HG03159 (cell line): ENCODE results near the gene NKD2.
"Not testable (repeated sequence)": the region's sequence is repeated elsewhere in the genome, so short reads cannot be mapped to it uniquely, and the experiment has no call there.

Source experiments
- ATAC-seq: cut with Tn5 transposase; IDR thresholded peaks from one replicate; pipeline ENCODE4 v1.9.1; 2021; ENCODE audit warnings: mild to moderate bottlenecking, moderate library complexity; ENCODE audit not compliant: unreplicated experiment

Gene NKD2, protein sequence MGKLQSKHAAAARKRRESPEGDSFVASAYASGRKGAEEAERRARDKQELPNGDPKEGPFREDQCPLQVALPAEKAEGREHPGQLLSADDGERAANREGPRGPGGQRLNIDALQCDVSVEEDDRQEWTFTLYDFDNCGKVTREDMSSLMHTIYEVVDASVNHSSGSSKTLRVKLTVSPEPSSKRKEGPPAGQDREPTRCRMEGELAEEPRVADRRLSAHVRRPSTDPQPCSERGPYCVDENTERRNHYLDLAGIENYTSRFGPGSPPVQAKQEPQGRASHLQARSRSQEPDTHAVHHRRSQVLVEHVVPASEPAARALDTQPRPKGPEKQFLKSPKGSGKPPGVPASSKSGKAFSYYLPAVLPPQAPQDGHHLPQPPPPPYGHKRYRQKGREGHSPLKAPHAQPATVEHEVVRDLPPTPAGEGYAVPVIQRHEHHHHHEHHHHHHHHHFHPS

DNA sequence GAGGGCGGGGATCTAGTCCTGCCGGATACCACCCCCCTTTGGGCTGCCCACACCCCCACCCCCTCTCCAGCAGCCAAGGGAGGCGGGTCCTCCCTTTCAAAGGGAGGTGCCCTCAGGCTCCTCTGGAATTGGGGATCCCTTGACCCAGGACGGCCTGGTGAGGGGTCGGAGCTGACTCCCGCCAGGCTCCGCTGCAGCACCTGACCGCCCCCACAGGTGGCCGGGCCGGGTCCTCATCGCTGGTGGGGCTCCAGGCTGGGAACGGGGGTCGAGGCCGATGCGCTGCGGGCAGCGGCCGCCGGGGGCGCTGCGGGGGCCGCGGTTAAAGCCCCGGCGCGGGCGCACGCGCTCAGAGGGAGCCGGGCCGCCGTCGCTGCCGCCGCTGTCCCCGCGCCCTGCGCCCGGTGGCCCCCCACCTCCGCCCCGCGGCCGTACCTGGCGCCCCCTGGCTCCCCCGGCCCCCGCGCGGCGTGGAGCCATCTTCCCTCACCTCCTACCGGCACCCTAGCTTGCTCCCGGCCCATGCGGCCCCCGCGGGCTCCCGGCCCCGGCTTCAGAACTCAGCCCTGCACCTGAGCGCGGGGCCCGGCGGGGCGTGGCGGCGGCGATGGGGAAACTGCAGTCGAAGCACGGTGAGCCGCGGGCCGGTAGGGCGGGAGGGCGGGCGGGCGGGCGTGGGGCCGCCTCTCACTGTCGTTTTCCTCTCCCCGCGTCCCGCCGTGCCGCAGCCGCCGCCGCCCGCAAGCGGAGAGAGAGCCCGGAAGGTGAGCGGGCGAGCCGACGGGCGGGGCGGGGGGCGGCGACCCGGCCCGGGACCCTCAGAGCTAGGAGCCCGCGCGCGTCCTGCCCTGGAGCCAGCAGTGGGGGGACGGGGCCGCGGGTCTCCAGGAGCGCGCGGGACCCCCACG, at the start of gene NKD2:
TSS of gene NKD2 (plus strand) at position 352 of the 908 bp plus-strand sequence. CDS start at position 608, 256 bp downstream.
- no peak for ATAC-seq

- ATAC-seq = no peak
These were observed 48.7 kb upstream of the NKD2 start for GRCh38 chr5:959581-960531.

DNA sequence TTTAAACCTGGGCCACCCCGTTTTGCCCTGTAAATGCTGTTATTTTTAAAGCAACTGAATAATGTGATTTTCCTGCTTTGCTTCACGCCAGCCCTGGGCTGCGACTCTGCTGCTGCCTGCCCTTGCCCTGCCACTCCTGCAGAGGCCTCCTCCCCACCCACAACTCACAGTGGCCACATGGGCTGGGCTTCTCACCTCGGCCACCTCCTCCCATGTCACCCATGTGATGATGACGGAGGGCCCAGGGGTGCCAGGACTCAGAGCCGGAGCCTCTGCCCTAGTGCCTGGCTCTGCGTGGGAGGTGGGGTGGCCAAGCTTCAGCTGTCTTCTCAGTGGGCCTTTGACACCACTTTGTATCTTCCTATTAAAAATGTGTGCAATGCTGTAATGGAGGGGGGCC, 48.1 kb upstream of the NKD2 start:
- ATAC-seq = no peak

- no peak for ATAC-seq
These were observed 47.4 kb upstream of the NKD2 start for GRCh38 chr5:961002-961710.

DNA sequence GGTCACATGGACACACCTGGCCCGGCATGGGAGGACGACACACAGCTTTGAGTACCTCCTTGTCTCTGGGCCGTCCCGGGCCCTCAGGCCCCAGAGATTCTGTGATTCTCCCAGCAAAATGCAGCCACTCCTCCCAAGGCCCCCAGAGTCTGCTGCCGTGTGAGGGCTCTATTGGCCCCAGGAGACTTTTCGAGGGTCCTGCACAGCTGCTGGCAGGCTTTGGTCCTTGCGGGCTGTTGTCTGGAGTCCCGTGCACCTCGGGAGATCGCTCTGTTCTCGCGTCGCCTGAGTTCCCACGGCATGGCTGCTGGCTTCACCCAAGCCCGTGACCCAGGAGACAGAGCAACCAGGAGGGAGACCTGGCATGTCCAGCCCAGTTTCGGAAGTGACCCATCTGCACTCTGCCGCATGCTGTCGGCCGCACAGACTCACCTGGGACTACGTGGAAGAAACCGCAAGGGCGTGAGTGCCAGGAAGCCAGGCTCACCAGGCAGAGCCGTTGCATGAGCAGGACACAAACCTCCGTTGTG, 46.8 kb upstream of the NKD2 start:
- ATAC-seq = no peak

- ATAC-seq = no peak
These were observed 46.2 kb upstream of the NKD2 start for GRCh38 chr5:962386-962785.

DNA sequence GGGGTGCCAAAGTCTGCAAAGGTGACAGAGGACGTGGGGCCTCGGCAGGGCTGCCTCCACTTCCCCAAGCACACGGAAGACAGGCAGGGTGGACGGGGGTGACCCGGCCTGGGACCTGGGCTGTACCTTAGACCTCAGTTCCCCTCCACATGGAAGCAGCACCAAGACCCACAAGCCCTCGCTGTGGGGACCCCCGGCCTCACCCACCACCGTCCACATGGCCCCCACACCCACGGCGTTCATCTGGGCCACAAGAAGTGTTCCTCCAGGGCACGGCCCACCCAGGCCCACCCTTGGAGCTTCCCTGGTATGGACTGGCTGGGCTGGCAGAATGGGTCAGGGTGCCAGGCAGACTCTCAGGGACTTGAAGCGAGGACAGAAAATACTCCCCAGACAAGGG, 45.8 kb upstream of the NKD2 start:
- ATAC-seq = no peak

DNA sequence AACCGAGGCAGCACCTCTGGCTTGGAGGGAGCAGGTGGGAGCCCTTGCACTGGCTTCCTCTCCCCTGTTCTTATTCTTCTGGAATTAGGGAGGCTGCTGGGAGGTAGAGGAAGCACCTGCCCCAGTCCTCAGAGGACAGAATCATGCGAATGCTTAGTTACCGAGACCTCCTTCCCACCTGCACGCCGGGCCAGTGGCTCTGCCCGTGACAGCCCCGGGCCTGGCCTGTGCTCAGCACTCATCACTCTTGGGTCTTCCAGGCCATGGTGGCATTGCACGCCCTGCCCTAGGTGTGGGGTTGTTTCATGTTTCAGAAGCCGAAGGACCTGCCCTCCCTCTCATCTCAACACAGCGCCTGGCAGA, 45.3 kb upstream of the NKD2 start:
- peak; percentile 27 for ATAC-seq

DNA sequence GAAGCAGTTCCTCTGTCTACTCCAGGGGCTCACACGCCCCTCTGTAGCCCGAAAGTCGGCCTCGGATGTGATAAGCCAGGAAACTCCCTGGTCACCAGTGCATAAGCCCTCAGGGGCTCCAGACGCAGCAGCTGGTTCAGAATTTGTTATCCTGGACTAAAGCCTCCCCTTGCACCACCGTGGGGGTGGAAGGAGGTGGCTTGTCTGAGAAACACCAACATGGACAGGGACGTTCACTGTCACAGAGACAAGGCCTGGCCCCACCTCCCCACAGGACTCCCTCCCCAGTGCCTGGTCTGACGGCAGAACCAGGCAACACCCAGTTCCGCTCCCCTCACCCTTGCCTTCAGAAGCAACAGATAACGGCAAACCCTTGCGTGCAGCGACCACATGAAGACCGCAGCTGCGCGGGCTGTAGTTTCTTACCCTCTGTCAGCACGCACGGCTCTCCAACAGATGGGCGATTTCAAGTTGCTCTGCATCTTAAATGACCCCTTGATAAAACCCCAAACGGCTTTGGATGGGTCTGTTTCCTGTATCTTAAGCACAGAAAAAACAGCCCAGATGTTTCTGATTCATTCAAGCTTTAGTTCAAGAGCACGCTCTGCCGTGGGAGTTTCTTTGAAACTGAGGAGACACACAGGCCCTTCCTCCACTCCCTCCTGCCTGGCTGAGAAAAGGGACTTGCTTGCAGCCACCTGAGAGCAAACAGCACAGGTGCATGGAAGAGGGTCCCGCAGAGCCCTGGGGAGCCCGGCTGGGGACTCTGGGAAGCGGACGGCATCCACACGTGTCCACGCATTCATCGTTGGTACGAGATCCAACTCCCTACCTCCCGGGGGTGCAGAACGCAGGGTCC, 44.7 kb upstream of the NKD2 start:
- peak; percentile 64 for ATAC-seq

DNA sequence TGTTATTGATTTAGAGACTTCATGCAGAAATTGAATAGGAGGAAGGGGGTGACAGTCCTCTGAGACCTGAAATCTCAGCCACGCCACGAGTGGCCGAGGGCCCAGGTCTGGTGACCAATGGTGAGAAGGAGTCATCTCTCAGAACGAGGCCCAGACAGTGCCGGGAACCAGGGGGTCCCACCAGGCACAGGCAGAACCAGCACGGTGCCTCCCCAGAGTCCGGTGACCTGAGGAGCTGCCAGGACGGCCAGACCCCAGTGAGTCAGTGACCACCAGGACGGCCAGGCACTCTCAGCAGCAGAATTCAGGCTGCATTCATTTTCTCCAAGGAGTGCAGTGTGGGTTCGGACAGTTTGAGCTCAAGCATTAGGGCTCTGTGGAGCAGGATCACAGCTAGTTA, 43.8 kb upstream of the NKD2 start:
- no peak for ATAC-seq

GRCh38 chr5:965604-966344, 42.8 kb upstream of the NKD2 start:
- no peak for ATAC-seq

DNA sequence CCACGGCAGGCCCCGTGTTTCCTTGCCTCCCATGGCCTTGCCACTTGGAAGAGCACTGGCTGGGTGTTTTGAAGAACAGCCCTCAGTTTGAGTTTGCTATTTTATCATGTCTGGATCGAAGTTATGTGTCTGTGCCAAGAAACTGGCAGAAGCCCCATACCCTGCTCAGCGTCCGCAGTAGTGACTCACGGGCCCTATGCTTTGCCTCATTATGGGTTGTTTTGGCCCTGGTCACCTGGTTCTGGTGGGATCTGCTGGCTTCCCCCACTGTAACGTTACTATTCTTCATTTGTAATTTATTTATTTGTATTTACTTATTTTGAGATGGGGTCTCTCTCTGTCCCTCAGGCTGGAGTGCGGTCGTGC, 42.3 kb upstream of the NKD2 start:
- no peak for ATAC-seq

DNA sequence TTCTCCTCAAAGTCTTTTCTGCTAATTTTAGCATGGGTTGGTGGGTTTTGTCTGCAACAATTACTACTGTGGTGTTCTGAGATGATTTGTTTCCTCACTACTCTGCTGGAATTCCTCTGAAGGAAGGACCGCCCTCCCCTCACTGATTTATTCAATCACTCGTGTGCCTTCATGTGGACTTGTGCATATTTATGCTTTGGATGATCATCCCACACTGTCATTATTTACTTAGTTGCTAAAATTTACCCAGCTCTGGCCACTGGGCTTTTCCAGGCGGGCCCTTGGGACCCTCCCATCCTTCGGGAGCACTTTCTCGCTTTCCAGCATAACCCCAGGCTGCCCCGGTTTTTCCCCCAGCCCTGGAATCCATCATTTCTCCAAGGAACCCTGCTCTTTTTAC, 41.7 kb upstream of the NKD2 start:
- no peak for ATAC-seq

- no peak for ATAC-seq
These were observed 39.7 kb upstream of the NKD2 start for GRCh38 chr5:968881-969280.

DNA sequence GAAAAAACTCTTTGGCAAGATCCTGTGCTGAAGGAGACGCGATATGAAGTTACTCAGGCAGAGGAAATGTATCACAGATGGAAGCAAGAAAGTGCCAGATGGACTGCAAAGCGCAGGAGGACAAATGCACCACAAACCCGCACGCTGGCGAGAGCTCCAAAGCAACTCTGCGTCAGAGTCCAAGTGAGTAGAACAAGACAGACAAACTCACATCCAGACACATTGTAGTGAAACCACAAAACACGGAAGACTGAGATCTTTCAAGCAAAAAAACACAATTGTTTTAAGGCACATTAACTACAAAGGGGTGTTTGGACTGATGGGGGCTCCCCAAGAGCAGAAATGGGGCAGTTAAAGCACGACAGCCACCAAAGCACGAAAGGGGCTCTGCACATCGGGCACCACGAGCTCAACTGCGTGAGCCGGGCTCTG, 39.2 kb upstream of the NKD2 start:
- ATAC-seq = no peak

- not testable (repeated sequence) for ATAC-seq
These were observed 36.0 kb upstream of the NKD2 start for GRCh38 chr5:972575-972974.

DNA sequence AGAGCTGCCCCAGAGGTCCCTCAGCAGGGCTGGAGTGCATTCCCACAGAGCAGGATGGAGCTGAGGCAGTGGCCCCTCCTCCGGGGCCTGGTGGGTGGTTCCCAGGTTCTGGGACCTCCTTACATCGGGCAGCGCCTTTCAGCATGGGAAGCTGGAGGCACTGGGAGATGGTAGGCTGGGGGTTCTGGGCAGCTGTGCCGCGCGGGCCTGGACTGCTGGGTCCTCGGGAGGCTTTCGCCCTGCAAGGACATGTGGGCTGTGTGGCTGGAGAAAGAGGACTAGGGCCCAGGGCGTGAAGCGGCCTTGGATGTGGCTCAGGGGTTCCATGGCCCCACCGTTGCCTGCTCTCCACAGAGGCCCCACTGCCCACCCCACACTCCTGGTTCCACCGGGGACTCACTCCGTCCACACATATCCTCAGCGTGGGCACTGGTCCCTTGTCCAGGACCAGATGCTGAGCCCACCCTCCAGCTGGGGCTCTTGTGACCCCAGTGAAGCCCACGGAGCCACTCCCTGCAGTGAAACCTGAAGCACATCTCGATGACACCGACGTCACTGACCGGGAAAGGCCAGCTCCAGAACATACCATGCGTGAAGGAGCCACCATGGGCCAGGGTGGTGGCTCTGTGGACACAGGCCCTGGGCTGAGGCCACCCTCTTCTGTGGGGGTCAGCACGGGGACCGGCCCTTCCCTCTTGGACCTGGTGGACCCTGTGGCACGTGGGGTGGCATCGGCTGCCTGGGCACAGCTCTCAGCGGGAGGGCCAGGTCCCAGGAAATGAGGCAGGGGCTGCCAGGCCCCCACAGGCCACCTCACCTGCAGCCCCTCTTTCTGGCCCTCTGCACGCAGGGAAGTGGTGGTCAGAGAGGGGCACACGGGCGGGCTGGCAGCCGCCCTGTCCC, 31.5 kb upstream of the NKD2 start:
- ATAC-seq = no peak
